HepG2 (cell line): ENCODE results near the gene HMGN1. TPM values are rescaled to one million over a fixed set of nuclear protein-coding genes. Genes with fewer than 3 reads are reported as not detected.
A peak's percentile ranks its signal among the peaks of the same experiment; 100 is the strongest.

ENCODE experiments used
- ATAC-seq: fragments of 200-7000 bp; cut with Tn5 transposase; 3 replicates; pipeline ENCODE4 v1.9.1; 2020; ENCODE audit warnings: mild to moderate bottlenecking, moderate library complexity
- BruUV-seq: library from RNA; stranded (reverse); fragments of 400-500 nt; replicated peaks from 2 replicates; lab custom pipeline; 2021; lab: Mats Ljungman, UMichigan
- CTCF ChIA-PET: fragments of 300-600 bp; formaldehyde crosslinking; extraction: SDS; loops from one replicate; lab custom pipeline; 2021; ENCODE audit warnings: low total read pairs, inconsistent platforms, low intra/inter-chr PET ratio; lab: Yijun Ruan, JAX
- POLR2A ChIA-PET: fragments of 350-600 bp; sonication (Branson Sonifier 250); formaldehyde crosslinking; loops from one replicate; lab custom pipeline; 2020; ENCODE audit warnings: antibody characterized with exemption, inconsistent platforms; lab: Yijun Ruan, JAX
- DNase-seq: peaks from one replicate; pipeline ENCODE4 v3.0.0-alpha.2; 2015; ENCODE audit warnings: low spot score
- FAIRE-seq: peaks from 3 replicates; lab custom pipeline; 2011; peaks lifted over from hg19 to GRCh38; lab: Jason Lieb, UNC
- H2AFZ ChIP-seq: one replicate; pipeline ENCODE4 v1.6.1; 2011; ENCODE audit warnings: low read length, inconsistent platforms
- H3K27ac ChIP-seq: fragments of 300-600 bp; 3 replicates; pipeline ENCODE4 v1.8.0; 2011; ENCODE audit warnings: mixed run types, mild to moderate bottlenecking, mixed read lengths, low read length, inconsistent platforms; ENCODE audit not compliant: insufficient read depth; ENCODE audit errors: extremely low read length
- H3K27me3 ChIP-seq, 2 experiments: fragments of 200-600 bp in 1 of 2; 2 replicates in 1 of 2; 3 replicates in 1 of 2; pipeline versions ENCODE4 v1.6.0 to v1.8.0; 2011; ENCODE audit warnings: low read length in 2 of 2, mild to moderate bottlenecking in 2 of 2, moderate library complexity in 2 of 2, inconsistent platforms in 1 of 2; ENCODE audit not compliant: insufficient read depth in 2 of 2, control insufficient read depth in 1 of 2
- H3K36me3 ChIP-seq, 2 experiments: fragments of 200-600 bp in 1 of 2; replicated peaks in 1 of 2; 2 replicates in 1 of 2; 3 replicates in 1 of 2; pipeline versions ENCODE4 v1.5.1 to v1.8.0; 2011; ENCODE audit warnings: low read length in 2 of 2, inconsistent platforms in 1 of 2; ENCODE audit not compliant: insufficient read depth in 2 of 2, control insufficient read depth in 1 of 2
- H3K4me1 ChIP-seq: 2 replicates; pipeline ENCODE4 v1.5.1; 2012; ENCODE audit warnings: low read length, inconsistent platforms; ENCODE audit not compliant: insufficient read depth
- H3K4me2 ChIP-seq: 2 replicates; pipeline ENCODE4 v1.6.0; 2011; ENCODE audit warnings: low read depth, low read length, inconsistent platforms
- H3K4me3 ChIP-seq, 3 experiments: fragments of 200-600 bp in 1 of 3; sonication (generic), shearing (Covaris generic) in 1 of 3; replicated peaks in 1 of 3; 2 replicates each; pipeline ENCODE4 v1.5.1; 2011 to 2016; ENCODE audit warnings: low read length in 3 of 3, inconsistent platforms in 2 of 3, low read depth in 2 of 3, mild to moderate bottlenecking in 2 of 3, control low read depth in 1 of 3, mixed read lengths in 1 of 3; ENCODE audit not compliant: insufficient read depth in 1 of 3
- H3K79me2 ChIP-seq: one replicate; pipeline ENCODE4 v1.6.1; 2011; ENCODE audit warnings: low read length, inconsistent platforms; ENCODE audit not compliant: insufficient read depth
- H3K9ac ChIP-seq: 2 replicates; pipeline ENCODE4 v1.6.0; 2011; ENCODE audit warnings: mild to moderate bottlenecking, low read depth, low read length, inconsistent platforms; ENCODE audit not compliant: insufficient read depth
- H3K9me3 ChIP-seq: 2 replicates; pipeline ENCODE4 v1.5.1; 2012; ENCODE audit warnings: mild to moderate bottlenecking, low read length
- H4K20me1 ChIP-seq: 2 replicates; pipeline ENCODE4 v1.6.0; 2011; ENCODE audit warnings: inconsistent platforms, mild to moderate bottlenecking, low read length, moderate library complexity; ENCODE audit not compliant: insufficient read depth
- AHR ChIP-seq: IDR thresholded peaks from 2 replicates; pipeline ENCODE4 v1.6.1; 2018; ENCODE audit warnings: missing genetic modification reagents, missing compliant biosample characterization
- NFE2L2 ChIP-seq: fragments of 150-350 bp; IDR thresholded peaks from 2 replicates; pipeline ENCODE4 v1.6.1; 2014; ENCODE audit warnings: low read length
- THAP9 ChIP-seq: sonication (generic); formaldehyde crosslinking; IDR thresholded peaks from 2 replicates; pipeline ENCODE4; 2020; ENCODE audit warnings: missing genetic modification reagents, mild to moderate bottlenecking, borderline replicate concordance
- ZFY ChIP-seq: sonication (generic); formaldehyde crosslinking; IDR thresholded peaks from 2 replicates; pipeline ENCODE4 v1.4.0; 2020; ENCODE audit warnings: missing genetic modification reagents
- ZMYM3 ChIP-seq: sonication (generic); formaldehyde crosslinking; IDR thresholded peaks from 2 replicates; pipeline ENCODE4 v1.5.1; 2020; ENCODE audit warnings: mild to moderate bottlenecking, missing genetic modification reagents
- ZNF275 ChIP-seq: sonication (generic); formaldehyde crosslinking; IDR thresholded peaks from 2 replicates; pipeline ENCODE4 v1.8.0; 2022; ENCODE audit warnings: missing genetic modification reagents, mild to moderate bottlenecking, inconsistent platforms, borderline replicate concordance
- ZNF766 ChIP-seq: sonication (generic); formaldehyde crosslinking; IDR thresholded peaks from 2 replicates; pipeline ENCODE4 v1.5.0; 2020; ENCODE audit warnings: missing genetic modification reagents, borderline replicate concordance
- WGBS: methylation state at CpG from one replicate; pipeline ENCODE4 v1.1.6; 2017; ENCODE audit warnings: low lambda C conversion rate; 5-methylcytosine and 5-hydroxymethylcytosine counted together
- in situ Hi-C: cut with HindIII; loops from 2 replicates; pipeline ENCODE4 v1.10.0; 2017; ENCODE audit warnings: low pct_unique_long_range_greater_than_20kb; ENCODE audit not compliant: extremely low pct_ligation_motif_present
- intact Hi-C: fragments of 100-400 bp; cut with micrococcal nuclease; formaldehyde crosslinking; loops from one replicate; pipeline ENCODE4 v1.10.0; 2022; ENCODE audit not compliant: unreplicated experiment
- polyA plus RNA-seq, 8 experiments: library from polyadenylated mRNA; depleted of rRNA in 3 of 8; stranded (reverse) in 7 of 8; unstranded in 1 of 8; fragments of >200 nt; fragmentation: Illumina TruSeq in 4 of 8; extraction: Trizol in 4 of 8; gene quantifications; 2 replicates each; pipeline versions ENCODE4 v1.2.1 to v1.2.3, GENCODE V29; 2011 to 2016; ENCODE audit warnings: low read depth in 4 of 8, missing spikeins in 1 of 8, mixed read lengths in 1 of 8; ENCODE audit not compliant: insufficient read depth in 1 of 8
- total RNA-seq, 5 experiments: library from RNA; depleted of rRNA; stranded (reverse); fragments of >200 nt; fragmentation: Illumina TruSeq; extraction: Trizol; gene quantifications; 2 replicates each; pipeline ENCODE4 v1.2.3, GENCODE V29; 2016; ENCODE audit warnings: low read depth in 1 of 5

Gene HMGN1
- total and polyA plus RNA-seq, 2 of the 13 experiments (the other 11 are each of a cell fraction or from before 2014, with no cell fraction given), result 104 to 286 TPM

- intact Hi-C loops (no loop called here), in situ Hi-C loops (no loop called here)
- CTCF ChIA-PET, result no interaction called here
- Histone ChIP-seq H3K4me2 (0 out of 2 replicates have a peak overlapping the region, but pooled peaks have one; percentile 23), H3K4me3 (no peak overlapping the region), H4K20me1 (no peaks in the 10 kb centered on the region), H2AFZ (no peak overlapping the region), H3K27me3 (no peaks in the 10 kb centered on the region), H3K9ac (no peak overlapping the region), H3K27ac (no peak overlapping the region), H3K79me2 (no peaks in the 10 kb centered on the region), H3K36me3 (no peaks in the 10 kb centered on the region), H3K9me3 (no peaks in the 10 kb centered on the region), H3K4me1 (peaks cover 51% of the 10 kb centered on the region)
- DNase-seq (no peak), FAIRE-seq (no peak), ATAC-seq (peak; percentile 23; the same call in 2 of the 3 replicates)
- POLR2A ChIA-PET, result no interaction called here
- no TSS peak for BruUV-seq
- TF ChIP-seq ZMYM3 (CRISPR knock-in tag) (peak; percentile 25; the same call in 1 of the 2 replicates), THAP9 (CRISPR knock-in tag) (no peak)
- 29% methylated on average over 6 of the region's 6 CpGs for WGBS
These were observed 27.5 kb downstream of the HMGN1 start for GRCh38 chr21:39321424-39321823.

- intact Hi-C loops, result no loop called here
- WGBS, result 72% methylated on average over 3 of the region's 3 CpGs
- POLR2A ChIA-PET, result no interaction called here
- Histone ChIP-seq H3K27me3 (no peaks in the 10 kb centered on the region), H3K27ac (no peak overlapping the region), H3K9ac (no peak overlapping the region)
- TF ChIP-seq ZNF766 (CRISPR knock-in tag), result no peak
- peak; percentile 30; the same call in 1 of the 2 replicates for TF ChIP-seq NFE2L2
- no peak for TF ChIP-seq AHR (CRISPR knock-in tag)
- no peak for TF ChIP-seq ZNF275
- TF ChIP-seq ZFY, result no peak
- TF ChIP-seq, all 625 proteins: peak for 1
- Histone ChIP-seq H4K20me1 (no peaks in the 10 kb centered on the region), H3K9me3 (no peaks in the 10 kb centered on the region), H3K4me3 (no peak overlapping the region), H3K4me1 (peaks cover 52% of the 10 kb centered on the region), H2AFZ (no peak overlapping the region), H3K4me2 (no peak overlapping the region; the same call in 1 of the 2 replicates), H3K79me2 (no peaks in the 10 kb centered on the region), H3K36me3 (no peaks in the 10 kb centered on the region)
- DNase-seq (no peak), ATAC-seq (no peak; the same call in 2 of the 3 replicates), FAIRE-seq (no peak)
- no TSS peak for BruUV-seq
- in situ Hi-C loops, result no loop called here
- CTCF ChIA-PET, result no interaction called here
These were observed 29.0 kb downstream of the HMGN1 start for GRCh38 chr21:39319814-39320332.
